Bronchial epithelial cell (primary cell): ENCODE measurements around the gene VGLL4. TPM values are rescaled to one million over a fixed set of nuclear protein-coding genes. Genes with fewer than 3 reads are reported as not detected.

Source experiments
- DNase-seq: peaks from one replicate; pipeline ENCODE4 v3.0.0-alpha.2; 2010; ENCODE audit warnings: low read depth
- FAIRE-seq: peaks from 2 replicates; lab custom pipeline; 2011; peaks lifted over from hg19 to GRCh38; lab: Jason Lieb, UNC
- H3K27me3 ChIP-seq: 2 replicates; pipeline ENCODE4 v1.5.1; 2011; ENCODE audit warnings: low read length; ENCODE audit not compliant: control insufficient read depth, insufficient read depth
- H3K36me3 ChIP-seq: 2 replicates; pipeline ENCODE4 v1.5.1; 2011; ENCODE audit warnings: low read length; ENCODE audit not compliant: control insufficient read depth, insufficient read depth
- H3K4me3 ChIP-seq: 2 replicates; pipeline ENCODE4 v1.5.1; 2011; ENCODE audit warnings: mild to moderate bottlenecking, low read depth, low read length, control low read depth
- CTCF ChIP-seq: IDR thresholded peaks from 2 replicates; pipeline ENCODE4 v1.5.1; 2011; ENCODE audit warnings: mild to moderate bottlenecking, moderate library complexity, low read length, control low read depth, inconsistent platforms; ENCODE audit not compliant: insufficient read depth, severe bottlenecking
- total RNA-seq: library from RNA; depleted of rRNA; stranded (reverse); fragments of >200 nt; gene quantifications from 2 replicates; pipeline ENCODE4 v1.2.1, GENCODE V29; 2014

Gene VGLL4
- total RNA-seq, 1 donor from 2014 or later: 32.6 TPM

- no peak for TF ChIP-seq CTCF
- FAIRE-seq (no peak), DNase-seq (no peak)
- Histone ChIP-seq H3K27me3 (no peaks in the 10 kb centered on the region), H3K4me3 (no peak overlapping the region), H3K36me3 (no peaks in the 10 kb centered on the region)
These were observed 24.3 kb downstream of the VGLL4 start for GRCh38 chr3:11619461-11619860.

- DNase-seq (no peak), FAIRE-seq (no peak)
- Histone ChIP-seq H3K27me3 (no peaks in the 10 kb centered on the region), H3K36me3 (peaks cover 2% of the 10 kb centered on the region), H3K4me3 (no peak overlapping the region)
- no peak for TF ChIP-seq CTCF
These were observed 24.8 kb downstream of the VGLL4 start for GRCh38 chr3:11618904-11619303.

- FAIRE-seq: no peak
- no peak for DNase-seq
- Histone ChIP-seq H3K27me3 (no peaks in the 10 kb centered on the region), H3K4me3 (no peak overlapping the region), H3K36me3 (peaks cover 2% of the 10 kb centered on the region)
- TF ChIP-seq CTCF: no peak
These were observed 27.2 kb downstream of the VGLL4 start for GRCh38 chr3:11616551-11616950.

GRCh38 chr3:11613851-11614487, 29.7 kb downstream of the VGLL4 start:
- Histone ChIP-seq H3K36me3 (peaks cover 2% of the 10 kb centered on the region), H3K27me3 (no peaks in the 10 kb centered on the region), H3K4me3 (no peak overlapping the region)
- no peak for DNase-seq
- no peak for FAIRE-seq
- no peak for TF ChIP-seq CTCF

GRCh38 chr3:11613319-11613718, 30.4 kb downstream of the VGLL4 start:
- no peak for DNase-seq
- TF ChIP-seq CTCF: no peak
- Histone ChIP-seq H3K36me3 (peaks cover 2% of the 10 kb centered on the region), H3K27me3 (no peaks in the 10 kb centered on the region), H3K4me3 (no peak overlapping the region)
- no peak for FAIRE-seq
